Measurements from ENCODE around the gene LLCFC1.
"Not testable (repeated sequence)": the region's sequence is repeated elsewhere in the genome, so short reads cannot be mapped to it uniquely, and the experiment has no call there.

The LLCFC1 gene

DNA sequence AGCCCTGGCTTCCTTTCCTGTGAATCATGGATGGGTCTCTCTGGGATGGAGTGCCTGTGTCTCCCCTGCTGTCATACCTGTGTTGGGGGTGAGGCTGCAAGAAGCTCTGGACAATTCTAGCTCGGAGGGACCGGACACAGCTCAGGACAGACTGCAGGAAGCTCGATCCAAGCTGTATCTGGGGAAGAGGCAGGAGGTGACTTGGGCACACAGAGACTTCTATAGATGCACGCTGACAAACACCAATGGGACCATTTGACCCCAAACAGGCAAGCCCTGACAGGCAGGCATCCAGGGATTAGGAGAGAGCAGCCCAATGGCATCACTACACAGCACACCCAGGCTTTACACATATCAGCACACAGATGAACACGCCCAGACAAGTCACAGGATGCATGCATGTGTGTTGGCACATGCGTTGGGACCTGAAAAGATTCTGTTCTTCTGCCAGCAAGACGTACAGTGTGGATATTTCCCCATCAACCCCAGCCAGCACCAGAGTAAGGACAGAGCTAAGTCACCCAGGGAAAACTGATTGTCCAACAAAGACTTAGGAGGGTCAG, 4.5 kb downstream of the LLCFC1 start:
- DNase-seq (ENCODE audit: low spot score), result no peak

DNA sequence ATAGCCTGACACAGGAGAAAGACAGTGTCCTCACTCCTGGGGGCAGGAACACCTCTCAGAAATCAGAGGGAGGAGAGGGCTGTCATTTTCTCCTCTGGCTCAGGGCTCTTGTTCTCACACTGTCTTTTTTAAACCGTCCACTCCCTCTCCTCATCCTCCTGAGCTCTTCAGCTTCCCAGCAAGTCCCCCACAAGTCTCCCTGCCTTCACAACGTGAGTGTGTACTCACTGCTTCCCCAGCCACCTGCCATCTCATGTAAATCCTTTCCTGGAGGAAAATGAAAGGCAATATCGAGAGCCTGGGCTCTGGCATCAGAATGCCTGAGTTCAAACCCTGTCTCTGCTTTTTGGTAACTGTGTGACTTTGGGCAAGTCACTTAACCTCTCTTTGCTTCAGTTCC, 5.7 kb downstream of the LLCFC1 start:
- DNase-seq (ENCODE audit: low spot score), result no peak

DNA sequence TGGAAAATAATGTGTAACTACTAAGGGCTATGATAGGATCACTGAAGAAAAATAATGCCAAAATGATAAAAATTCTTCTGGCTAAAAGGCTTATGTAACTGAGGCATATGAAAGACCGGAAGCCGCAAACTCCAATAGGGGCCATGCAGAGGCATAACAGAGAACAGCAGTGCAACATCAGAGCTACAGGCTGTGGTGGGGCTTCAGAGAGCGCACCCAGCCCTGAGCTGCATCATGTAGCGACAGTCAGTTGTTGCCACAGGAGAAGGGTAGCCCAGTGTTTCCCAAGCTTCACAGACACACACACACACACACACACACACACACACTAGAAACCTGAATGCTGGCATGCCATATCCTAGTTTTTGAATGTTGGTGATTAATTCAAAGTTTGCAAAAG, 9.3 kb downstream of the LLCFC1 start:
- no peak for DNase-seq (ENCODE audit: low spot score)

DNA sequence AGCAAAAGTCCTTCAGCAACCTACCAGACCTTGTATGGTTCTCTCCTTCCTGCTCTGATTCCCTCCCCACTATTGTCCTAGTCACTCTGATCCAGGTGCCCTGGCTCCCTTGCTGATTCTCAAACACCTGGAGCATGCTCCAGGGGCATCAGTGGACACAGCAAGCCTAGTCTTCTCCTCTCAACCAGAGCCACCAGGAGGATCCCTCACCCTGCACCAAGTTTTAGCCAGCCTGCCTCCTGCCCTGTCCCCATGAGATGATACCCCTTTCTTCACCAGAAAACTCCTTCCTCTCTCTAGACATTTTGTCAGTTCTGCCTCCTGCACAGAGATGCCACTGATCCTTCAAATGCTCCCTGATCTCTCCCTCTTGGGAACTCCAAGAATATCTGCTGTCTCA, 11.0 kb downstream of the LLCFC1 start:
- DNase-seq (ENCODE audit: low spot score), result no peak

DNA sequence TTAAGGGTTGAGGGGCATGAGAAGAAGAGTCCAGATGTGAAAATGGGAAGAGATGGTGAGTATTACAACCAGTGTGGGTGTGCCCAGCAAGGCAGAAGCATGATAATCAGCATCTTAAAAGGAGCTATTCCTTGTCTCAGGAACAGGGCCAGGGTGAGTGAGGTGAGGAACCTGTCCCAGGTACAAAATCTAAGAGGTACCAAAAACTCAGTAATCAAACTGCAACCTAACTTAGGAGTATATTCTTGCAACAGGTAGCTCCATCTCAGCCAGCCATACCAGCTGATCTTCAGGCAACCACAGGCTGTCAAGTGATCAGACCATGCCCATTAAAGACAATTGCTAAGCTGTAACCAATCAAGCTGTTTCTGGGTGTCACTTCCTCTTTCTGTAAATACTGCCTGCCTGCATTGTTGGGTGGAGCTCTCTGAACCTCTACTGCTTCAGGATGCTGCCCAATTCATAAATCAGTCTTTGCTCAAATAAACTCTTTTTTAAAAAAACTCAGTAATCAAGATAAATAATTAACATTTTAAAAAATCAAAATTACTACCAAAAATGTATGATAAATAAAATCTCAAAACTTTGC, 15.5 kb downstream of the LLCFC1 start:
- DNase-seq (ENCODE audit: low spot score), result no peak

DNA sequence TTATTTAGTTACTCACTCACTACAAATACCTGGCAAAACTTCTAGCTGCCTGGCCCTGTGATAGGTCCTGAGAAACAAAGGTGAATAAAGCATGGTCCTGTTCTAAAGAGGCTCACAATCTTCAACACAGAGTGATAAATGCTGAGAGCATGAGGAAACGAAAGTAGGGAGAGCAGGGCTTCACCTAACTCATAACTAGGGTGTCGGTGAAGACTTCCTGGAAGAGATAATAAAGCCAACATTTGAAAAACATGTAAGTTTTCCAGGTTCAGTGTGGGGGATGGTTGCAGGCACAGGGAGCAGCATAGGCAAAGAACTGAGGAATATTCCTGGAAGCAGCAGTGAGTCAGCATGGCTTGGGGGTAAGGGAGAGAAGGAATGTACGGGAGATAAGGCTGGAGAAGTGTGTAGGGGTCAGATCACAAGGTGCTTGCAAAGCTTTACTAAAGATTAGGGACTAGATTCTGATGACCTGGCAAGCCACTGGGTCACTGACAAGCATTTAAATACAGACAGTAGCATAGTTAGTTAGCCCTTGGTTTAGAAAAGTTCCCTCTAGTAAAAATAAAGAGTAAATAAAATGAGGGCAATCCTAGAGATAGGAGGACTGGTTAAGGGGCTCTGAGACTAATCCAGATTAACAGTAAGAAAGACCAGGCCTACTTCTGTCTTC, 17.8 kb downstream of the LLCFC1 start:
- no peak for DNase-seq (ENCODE audit: low spot score)

DNA sequence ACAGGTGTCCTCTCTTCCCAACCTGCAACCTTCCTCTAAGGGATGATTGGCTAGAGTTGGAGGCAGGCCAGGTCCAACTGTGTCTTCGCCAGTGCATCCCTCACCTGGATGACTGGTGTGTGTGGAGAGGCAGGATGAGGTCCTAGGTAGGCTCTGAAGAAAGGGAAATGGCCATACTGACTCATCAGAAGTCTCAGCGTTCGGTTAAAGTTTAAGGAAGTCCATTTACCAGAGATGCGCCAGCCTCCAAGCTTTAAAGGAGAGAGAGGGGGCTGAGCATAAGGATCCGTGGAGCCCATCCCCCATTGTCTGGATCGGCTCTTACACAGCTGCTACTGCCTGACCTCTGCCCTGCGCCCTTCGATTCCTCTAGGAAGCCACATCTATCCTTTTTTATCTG, 18.4 kb downstream of the LLCFC1 start:
- DNase-seq (ENCODE audit: low spot score), result no peak

DNA sequence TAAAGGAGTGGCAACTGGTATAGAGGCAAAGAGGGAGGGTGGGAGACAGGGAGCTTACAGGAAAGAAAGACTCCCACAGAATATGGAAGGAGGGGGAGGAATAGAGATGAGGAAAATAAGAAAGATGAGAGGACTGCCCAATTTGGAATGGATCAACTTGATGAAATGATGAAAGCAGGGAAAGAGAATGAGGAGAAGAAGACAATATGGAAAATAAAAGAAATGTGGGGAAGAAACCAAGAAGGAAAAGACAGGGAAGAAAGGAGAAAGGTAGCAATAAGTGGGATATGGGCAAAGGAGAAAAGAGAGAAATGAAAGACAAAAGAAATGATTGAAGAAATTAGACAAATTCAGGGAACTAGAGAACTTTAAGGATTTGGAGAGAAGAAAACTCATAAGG, 19.9 kb downstream of the LLCFC1 start:
- no peak for DNase-seq (ENCODE audit: low spot score)

DNA sequence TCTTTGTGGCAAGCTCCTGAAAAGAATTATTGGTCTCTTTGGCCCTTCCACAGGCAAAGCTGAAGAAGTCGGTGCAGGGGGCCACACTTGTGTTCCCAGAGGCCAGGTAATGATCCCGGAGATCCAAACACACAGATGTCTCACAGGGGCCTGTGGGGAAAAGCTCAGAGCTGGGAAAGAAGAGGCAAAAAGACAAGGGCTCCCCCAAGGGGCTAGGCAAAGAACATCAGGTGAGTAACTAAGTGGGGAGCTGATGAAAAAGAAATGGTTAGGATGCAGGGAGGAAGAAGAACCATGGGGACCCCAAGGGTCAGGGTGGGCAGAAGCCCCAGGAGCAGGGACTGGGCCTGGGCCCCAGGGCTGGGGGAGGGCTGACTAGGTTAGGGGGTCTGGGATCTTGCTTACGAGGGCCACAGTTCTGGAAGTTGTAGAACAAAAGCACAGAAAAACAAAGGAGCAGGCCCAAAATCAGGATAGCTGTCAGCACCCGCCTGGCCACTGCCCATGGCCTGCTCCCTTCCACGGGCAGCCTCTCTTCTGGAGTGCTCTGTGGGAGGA, 21.8 kb downstream of the LLCFC1 start:
- DNase-seq (ENCODE audit: low spot score), result no peak

DNA sequence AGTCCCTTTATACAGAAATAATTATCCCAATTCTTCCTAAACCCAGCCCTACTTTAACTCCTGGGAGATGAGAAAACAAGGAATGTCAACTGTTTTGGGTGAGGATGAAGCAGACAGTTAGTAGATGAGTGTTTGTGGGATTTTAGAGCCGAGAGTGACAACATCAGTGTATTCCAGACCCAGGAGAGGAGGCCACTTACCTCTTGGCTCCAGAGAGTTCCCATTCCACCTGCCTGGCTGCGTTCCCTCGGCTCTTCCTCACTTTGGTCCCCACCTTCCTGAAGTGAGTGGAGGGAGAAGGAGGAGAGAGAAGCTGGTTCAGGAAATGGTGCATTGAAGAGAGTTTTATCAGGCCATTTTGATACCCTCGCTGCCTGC, 22.3 kb downstream of the LLCFC1 start:
- DNase-seq (ENCODE audit: low spot score), result no peak

DNA sequence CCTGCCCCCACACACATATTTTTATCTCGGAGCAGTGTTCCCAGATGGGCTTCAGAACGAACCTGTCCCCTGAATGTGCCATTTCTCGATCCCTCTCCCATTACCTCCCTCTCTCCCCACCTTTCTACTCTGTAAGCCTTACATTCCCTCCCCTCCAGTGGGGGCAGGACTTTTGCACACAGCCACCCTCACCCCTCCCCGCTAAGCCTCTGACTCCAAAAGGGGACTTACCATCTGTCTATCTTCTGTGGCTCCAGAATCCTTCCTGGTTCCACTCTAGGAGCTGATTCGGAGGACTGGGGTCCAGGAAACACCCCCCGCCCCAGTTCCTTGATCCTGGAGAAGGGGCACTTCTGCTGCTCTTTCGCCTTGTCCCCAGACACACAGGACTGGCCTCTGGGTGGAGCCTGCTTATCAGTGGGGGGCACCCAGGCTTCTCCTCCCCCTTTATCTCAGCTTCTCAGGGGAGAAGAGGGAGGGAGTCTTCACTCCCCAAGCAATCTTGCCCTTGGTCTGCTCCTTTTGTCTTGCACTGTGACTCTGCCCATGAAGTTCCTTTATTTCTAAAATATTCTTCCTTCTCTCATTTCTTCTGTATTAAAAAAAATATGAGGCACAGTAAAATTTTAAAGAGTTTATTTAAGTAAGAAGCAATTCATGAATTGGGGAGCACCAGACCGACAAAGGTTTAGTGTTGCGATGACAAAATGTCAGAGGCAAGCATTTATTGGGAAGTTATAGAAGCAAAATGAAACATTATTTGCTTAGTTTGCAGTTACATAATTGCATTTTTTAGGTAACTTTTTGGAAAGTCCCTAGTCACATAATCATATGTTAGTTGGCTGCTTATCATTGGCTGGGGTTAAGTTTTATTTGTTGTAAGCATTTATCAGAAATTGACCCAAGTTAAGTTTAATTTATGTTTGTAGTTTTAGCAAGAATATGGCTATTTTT, 23.0 kb downstream of the LLCFC1 start, which contains the start of gene KEL:
KEL (minus strand) TSS at position 391 of the 954 bp plus-strand sequence; CDS start at position 234, 157 bp downstream.
- DNase-seq (ENCODE audit: low spot score), result no peak

DNA sequence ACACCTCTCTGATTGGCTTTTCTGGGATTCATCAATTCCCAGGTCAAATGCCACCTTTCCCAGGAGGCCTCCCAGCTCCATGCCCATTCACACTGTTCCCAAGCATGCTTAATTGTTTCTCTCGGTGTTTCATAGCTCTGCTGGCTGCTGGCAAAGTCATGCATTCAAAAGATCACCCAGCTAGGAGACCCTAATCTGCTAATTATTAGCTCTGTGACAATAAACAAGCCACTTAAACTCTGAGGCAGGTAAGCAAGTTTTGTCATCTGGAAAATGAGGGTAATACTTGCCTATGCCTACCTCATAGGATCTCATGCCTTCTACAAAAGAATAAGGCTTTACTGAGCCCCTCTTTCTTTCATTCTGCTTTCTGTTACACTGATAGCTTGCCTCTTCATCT, 23.7 kb downstream of the LLCFC1 start:
- no peak for DNase-seq (ENCODE audit: low spot score)

DNA sequence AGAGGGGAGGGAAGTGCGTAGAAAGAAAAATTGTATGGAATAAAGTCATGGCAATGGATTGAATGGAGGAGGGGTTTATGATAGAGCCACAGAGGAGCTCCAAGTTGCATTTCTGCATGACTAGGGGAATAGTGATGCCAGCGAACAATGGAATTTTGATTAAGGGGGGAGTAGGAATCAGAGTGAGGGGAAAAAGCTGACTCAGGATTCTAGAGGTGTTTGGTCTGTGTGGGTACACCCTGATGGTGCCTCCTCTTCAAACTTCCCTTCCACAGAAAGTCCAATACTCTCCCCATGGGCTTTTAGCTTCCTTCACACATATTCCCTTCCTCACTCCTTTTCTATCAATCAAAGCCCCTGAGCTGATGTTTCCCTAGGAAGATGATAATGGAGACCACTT, 24.7 kb downstream of the LLCFC1 start:
- DNase-seq (ENCODE audit: low spot score), result no peak

DNA sequence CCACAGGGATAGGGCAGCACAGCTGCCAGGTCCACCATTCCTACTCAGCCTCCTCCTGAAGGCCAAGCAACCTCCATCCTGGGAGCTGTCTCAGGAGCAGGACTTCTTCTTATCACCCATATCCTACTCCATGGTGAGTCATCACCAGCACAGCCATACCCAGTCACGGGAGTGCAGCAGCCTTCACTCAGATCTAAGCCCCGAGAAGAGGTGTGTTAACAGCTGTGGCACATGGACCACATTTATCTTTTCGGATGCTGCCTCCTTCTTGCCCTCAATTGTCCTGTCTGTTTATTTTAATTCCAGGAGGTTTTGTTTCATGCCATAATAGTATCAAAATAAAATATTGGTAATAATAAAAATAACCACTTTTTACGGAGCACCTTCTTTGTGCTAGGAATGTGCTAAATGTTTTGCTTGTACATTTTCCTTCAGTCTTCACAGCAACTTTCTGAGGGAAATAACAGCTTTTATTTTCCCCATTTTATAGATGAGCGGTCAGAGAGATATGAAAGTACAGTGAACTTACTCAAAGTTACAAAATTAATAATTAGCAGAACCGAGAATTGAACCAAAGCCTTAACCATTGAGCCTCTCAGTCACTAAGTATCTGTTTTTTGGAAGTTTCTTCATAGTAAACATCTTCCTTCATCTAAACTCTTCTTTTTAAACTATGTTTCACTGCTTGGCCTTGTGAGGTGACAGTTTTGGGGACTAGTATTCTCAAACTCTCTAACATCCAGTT, 25.4 kb downstream of the LLCFC1 start:
- DNase-seq (ENCODE audit: low spot score), result no peak

DNA sequence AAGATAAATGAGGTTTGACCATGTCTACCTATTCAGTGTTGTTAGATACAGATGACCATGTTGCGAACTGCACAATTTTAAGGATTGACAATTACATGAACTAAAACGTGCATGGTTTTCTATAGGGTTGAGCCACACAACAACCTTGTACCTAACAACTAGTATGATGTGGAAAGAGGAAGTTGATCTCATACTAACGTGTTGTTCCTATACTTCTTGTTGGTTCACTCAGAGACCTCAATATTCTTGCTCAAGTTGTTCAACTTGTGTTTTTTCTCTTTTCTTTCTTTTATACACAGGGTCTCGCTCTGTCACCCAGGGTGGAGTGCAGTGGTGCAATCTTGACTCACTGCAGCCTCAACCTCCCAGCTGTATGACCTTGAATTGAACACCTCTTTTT, 28.9 kb downstream of the LLCFC1 start:
- DNase-seq (ENCODE audit: low spot score), result no peak

DNA sequence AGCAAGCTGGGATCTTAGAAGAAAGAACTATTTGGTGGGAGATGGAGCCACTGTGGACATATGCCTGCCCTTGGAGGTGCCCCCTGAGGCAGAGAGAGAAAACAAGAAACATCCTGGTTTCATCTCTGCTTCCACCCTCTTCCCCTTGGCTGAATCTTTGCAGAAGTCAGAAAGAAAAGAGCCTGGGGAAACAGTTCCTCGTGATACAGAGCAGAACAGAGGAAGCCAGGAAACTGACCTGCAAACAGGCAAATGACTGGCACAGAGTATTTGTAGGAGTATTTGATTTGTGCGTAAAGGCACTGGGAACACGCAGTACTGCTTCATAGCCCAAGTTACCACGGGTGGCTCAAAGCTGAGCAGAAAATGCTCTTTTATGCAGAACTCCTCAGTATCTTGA, 29.9 kb downstream of the LLCFC1 start:
- no peak for DNase-seq (ENCODE audit: low spot score)

DNA sequence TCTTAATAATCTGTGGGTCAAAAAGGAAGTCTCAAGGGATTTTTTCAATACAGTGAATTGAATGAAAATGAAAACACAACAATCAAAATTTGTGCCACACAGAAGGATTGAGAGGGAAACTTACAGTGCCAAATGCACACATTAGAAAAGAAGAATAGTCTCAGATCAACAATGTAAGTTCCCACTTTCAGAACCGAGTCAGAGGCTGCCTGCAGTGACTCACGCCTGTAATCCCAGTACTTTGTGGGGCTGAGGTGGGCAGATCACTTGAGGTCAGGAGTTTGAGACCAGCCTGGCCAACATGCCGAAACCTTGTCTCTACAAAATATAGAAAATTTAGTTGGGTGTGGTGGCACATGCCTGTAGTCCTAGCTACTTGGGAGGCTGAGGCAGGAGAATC, 35.3 kb downstream of the LLCFC1 start:
- no peak for DNase-seq (ENCODE audit: low spot score)

DNA sequence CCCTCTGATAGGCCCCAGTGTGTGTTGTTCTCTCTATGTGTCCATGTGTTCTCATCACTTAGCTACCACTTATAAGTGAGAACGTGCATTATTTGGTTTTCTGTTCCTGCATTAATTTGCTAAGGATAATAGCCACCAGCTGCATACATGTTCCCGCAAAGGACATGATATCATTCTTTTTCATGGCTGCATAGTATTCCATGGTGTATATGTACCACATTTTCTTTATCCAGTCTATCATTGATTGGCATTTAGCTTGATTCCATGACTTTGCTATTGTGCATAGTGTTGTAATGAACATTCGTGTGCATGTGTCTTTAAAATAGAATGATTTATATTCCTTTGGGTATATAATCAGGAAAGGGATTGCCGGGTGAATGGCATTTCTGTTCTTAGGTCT, 39.1 kb downstream of the LLCFC1 start:
- not testable (repeated sequence) for DNase-seq (ENCODE audit: low spot score)

DNA sequence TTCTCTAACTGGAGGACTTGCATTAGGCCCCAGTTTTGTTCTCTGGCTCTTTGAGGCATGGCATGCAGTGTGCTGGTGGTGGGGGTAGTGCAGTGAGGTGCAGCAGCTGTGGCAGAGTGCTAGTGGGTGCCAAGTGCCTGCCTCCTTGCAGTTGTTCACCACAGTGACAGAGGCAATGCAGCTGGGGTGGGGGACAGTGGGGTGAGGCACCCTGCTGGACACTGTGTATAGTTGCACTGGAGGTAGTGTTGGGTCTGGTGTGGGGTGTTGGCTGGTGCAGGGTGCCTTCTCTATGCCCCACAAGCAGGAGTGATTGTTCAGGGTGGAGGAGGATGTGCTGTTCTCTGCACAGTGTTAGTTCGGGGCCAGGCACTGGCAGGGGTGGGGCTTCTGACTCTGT, 44.5 kb downstream of the LLCFC1 start:
- no peak for DNase-seq (ENCODE audit: low spot score)

DNA sequence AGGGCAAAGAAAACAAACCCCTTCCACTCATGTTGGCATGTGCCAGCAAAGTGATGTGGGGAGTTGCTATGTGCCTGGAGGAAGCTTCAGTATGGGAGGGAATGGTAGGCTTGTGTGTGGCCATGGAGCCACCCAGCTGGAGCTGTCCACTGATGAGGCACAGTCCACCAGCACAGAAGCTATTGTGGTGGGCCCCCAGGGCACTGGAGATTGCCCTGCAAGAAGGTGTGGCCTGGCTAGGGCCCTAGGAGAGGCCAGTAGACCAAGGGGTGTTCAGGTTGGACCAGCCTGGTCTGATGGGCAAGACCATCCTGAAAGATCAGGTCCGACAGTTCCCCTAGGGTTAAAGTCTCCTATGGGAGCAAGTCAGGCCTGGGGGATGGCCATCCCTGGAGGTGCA, 45.0 kb downstream of the LLCFC1 start:
- no peak for DNase-seq (ENCODE audit: low spot score)

Measured in Ammon's horn (tissue), 1 donor.